ENCODE measurements around the gene POLR1D. TPM values are rescaled to one million over a fixed set of nuclear protein-coding genes. Genes with fewer than 3 reads are reported as not detected.
A peak's percentile ranks its signal among the peaks of the same experiment; 100 is the strongest.

Gene POLR1D
- polyA plus RNA-seq, 1 experiment: 174 TPM

- ChIA-PET POLR2A (interaction anchor here (1.0 kb wide), 1 partner anchor 18 kb away, joined by 3 read pairs; the partner anchor contains the start of gene LNX2), CTCF (interaction anchor here (0.6 to 2.3 kb wide), 10 partner anchors 11 to 708 kb away, joined by 3 to 7 read pairs (median 3); no protein-coding TSS in a partner anchor)
- H3K27me3 ChIP-seq (ENCODE audit: control insufficient read depth, insufficient read depth, low read length): no peaks in the 10 kb centered on the region
- no peak for TF ChIP-seq CTCF (IDR thresholded peaks at IDR 0.05; ENCODE audit: low read depth, low read length)
- H3K4me3 ChIP-seq (ENCODE audit: low read depth, low read length): no peak overlapping the region
- DNase-seq (ENCODE audit: low read depth, low spot score): peak; percentile 26
- no peak overlapping the region for H3K27ac ChIP-seq (ENCODE audit: low read depth, low read length)
- no peaks in the 10 kb centered on the region for H3K9me3 ChIP-seq (ENCODE audit: control insufficient read depth, insufficient read depth, low read length)
Measured at GRCh38 chr13:27638521-27638920, 16.8 kb downstream of the POLR1D start.

GRCh38 chr13:27639186-27639585 is 17.5 kb downstream of the POLR1D start:
- ChIA-PET POLR2A (interaction anchor here (1.0 kb wide), 1 partner anchor 19 kb away, joined by 3 read pairs; the partner anchor contains the start of gene LNX2), CTCF (interaction anchor here (0.6 to 2.3 kb wide), 7 partner anchors 11 to 709 kb away, joined by 3 to 7 read pairs (median 3); no protein-coding TSS in a partner anchor)
- Histone ChIP-seq H3K27me3 (ENCODE audit: control insufficient read depth, insufficient read depth, low read length) (no peaks in the 10 kb centered on the region), H3K9me3 (ENCODE audit: control insufficient read depth, insufficient read depth, low read length) (no peaks in the 10 kb centered on the region), H3K27ac (ENCODE audit: low read depth, low read length) (no peak overlapping the region), H3K4me3 (ENCODE audit: low read depth, low read length) (no peak overlapping the region)
- DNase-seq (ENCODE audit: low read depth, low spot score): no peak
- no peak for TF ChIP-seq CTCF (IDR thresholded peaks at IDR 0.05; ENCODE audit: low read depth, low read length)

GRCh38 chr13:27641711-27642502 is 20.2 kb downstream of the POLR1D start:
- POLR2A ChIA-PET: interaction anchor here (0.8 kb wide), 1 partner anchor 22 kb away, joined by 3 read pairs; the partner anchor contains the start of gene LNX2
- CTCF ChIA-PET: interaction anchor here (0.6 to 1.4 kb wide), 3 partner anchors 35 to 189 kb away, joined by 3 to 4 read pairs (median 4); no protein-coding TSS in a partner anchor
- DNase-seq (ENCODE audit: low read depth, low spot score): no peak
- Histone ChIP-seq H3K9me3 (ENCODE audit: control insufficient read depth, insufficient read depth, low read length) (no peaks in the 10 kb centered on the region), H3K27me3 (ENCODE audit: control insufficient read depth, insufficient read depth, low read length) (no peaks in the 10 kb centered on the region), H3K4me3 (ENCODE audit: low read depth, low read length) (no peak overlapping the region), H3K27ac (ENCODE audit: low read depth, low read length) (no peak overlapping the region)
- TF ChIP-seq CTCF (IDR thresholded peaks at IDR 0.05; ENCODE audit: low read depth, low read length): no peak

DNA sequence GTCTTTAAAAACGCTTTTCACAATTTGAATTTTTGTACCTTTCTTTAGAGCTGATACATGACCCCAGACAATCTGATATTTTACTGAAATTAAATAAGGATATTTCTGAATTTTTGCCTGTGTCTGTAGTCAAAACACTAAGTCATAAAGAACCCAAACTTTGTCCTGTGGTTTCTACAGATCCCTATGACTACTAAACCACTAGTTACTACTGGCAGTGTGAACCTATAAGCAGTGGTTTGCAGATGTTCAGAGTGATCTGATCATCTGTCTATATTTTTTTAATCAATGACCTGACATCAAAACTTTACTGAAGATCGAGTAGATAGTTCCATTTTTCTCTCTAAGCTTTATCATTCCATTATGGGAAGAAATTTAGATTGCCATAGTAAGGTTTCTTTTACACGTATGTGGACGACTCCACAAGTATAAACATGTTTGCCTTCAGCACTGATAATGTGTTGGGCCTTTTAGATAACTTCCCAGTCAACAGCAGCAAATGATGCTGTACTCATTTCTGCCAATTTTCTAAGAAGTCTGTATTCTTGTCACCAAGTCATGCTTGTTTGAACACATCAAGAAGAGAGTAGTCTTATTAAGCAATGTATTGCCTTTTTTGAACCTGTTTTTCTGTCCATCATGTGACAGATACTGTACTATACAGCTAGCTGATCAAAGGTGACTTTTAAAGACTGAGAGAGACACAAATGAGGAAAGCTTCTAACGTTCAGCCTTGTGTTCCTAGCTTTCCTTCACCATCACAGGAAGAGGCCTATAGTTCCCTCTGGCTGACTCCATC is 21.8 kb downstream of the POLR1D start:
- POLR2A ChIA-PET: no interaction called here

More for the DNA sequence above, 21.8 kb downstream of the POLR1D start:
- Histone ChIP-seq H3K27ac (ENCODE audit: low read depth, low read length) (no peak overlapping the region), H3K9me3 (ENCODE audit: control insufficient read depth, insufficient read depth, low read length) (no peaks in the 10 kb centered on the region), H3K4me3 (ENCODE audit: low read depth, low read length) (no peak overlapping the region), H3K27me3 (ENCODE audit: control insufficient read depth, insufficient read depth, low read length) (no peaks in the 10 kb centered on the region)
- no peak for TF ChIP-seq CTCF (IDR thresholded peaks at IDR 0.05; ENCODE audit: low read depth, low read length)
- DNase-seq (ENCODE audit: low read depth, low spot score): no peak
- CTCF ChIA-PET: interaction anchor here (0.5 to 1.2 kb wide), 5 partner anchors 23 to 766 kb away, joined by 3 to 4 read pairs (median 3); partner anchors contain the start of gene LNX2
